Muscle layer of colon (tissue), 2 donors: ENCODE results near the gene FSTL4.
"Not testable (repeated sequence)": the region's sequence is repeated elsewhere in the genome, so short reads cannot be mapped to it uniquely, and the experiment has no call there.

Experiments used
- H3K27ac ChIP-seq: one replicate; pipeline ENCODE4 v1.7.0; 2013; ENCODE audit warnings: low read depth, mild to moderate bottlenecking, low read length, moderate library complexity
- H3K27me3 ChIP-seq, 2 donors: one replicate each; pipeline ENCODE4 v1.7.0; 2013; ENCODE audit warnings: low read length in 2 of 2, mild to moderate bottlenecking in 2 of 2; ENCODE audit not compliant: insufficient read depth in 2 of 2, control insufficient read depth in 1 of 2
- H3K36me3 ChIP-seq: one replicate; pipeline ENCODE4 v1.7.0; 2013; ENCODE audit warnings: mild to moderate bottlenecking, low read length; ENCODE audit not compliant: insufficient read depth
- H3K4me1 ChIP-seq: one replicate; pipeline ENCODE4 v1.7.0; 2013; ENCODE audit warnings: mild to moderate bottlenecking, low read length; ENCODE audit not compliant: insufficient read depth
- H3K4me3 ChIP-seq, 2 donors: one replicate each; pipeline ENCODE4 v1.7.0; 2013; ENCODE audit warnings: low read length in 2 of 2, low read depth in 1 of 2, mild to moderate bottlenecking in 1 of 2, moderate library complexity in 1 of 2
- H3K9ac ChIP-seq: one replicate; pipeline ENCODE4 v1.7.0; 2013; ENCODE audit warnings: low read length
- H3K9me3 ChIP-seq: one replicate; pipeline ENCODE4 v1.7.0; 2013; ENCODE audit warnings: mild to moderate bottlenecking, low read length
- donor health status: abdominal sarcoma.
- donor health status: Adenocarcinoma of cecum.

Gene FSTL4

GRCh38 chr5:133449181-133449580 is 163.2 kb downstream of the FSTL4 start:
- Histone ChIP-seq H3K27ac (no peak overlapping the region), H3K9me3 (no peaks in the 10 kb centered on the region), H3K27me3 (no peaks in the 10 kb centered on the region), H3K36me3 (no peaks in the 10 kb centered on the region), H3K4me1 (peaks cover 5% of the 10 kb centered on the region), H3K9ac (no peak overlapping the region), H3K4me3 (no peak overlapping the region)

DNA sequence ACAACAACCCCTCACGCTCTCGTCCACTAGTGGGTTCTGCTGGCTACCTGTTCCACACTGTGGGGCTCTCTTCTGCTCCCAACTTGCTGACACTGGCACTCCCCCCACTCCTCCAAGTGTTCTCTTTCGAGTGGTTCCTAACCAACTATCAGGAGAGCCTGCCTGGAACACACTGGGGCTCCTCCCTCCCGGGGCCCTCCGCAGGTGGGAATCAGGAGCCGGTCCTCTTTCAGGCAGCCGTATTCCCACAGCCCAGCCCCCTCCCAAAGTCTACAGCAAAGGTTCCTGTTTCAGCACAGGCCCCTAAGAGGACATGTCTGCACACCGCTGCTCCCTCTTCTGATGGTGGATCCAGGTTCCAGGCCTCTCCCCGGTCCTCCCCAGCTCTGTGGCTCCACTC is 165.9 kb downstream of the FSTL4 start:
- no peaks in the 10 kb centered on the region for H3K9me3 ChIP-seq
- no peak overlapping the region for H3K9ac ChIP-seq

GRCh38 chr5:133445744-133446143 is 166.6 kb downstream of the FSTL4 start:
- peaks cover 5% of the 10 kb centered on the region for H3K4me1 ChIP-seq
- no peaks in the 10 kb centered on the region for H3K9me3 ChIP-seq
- H3K27ac ChIP-seq, result no peak overlapping the region
- no peaks in the 10 kb centered on the region for H3K27me3 ChIP-seq
- H3K36me3 ChIP-seq, result no peaks in the 10 kb centered on the region
- no peak overlapping the region for H3K9ac ChIP-seq
- H3K4me3 ChIP-seq, result no peak overlapping the region

More for the DNA sequence above, 165.9 kb downstream of the FSTL4 start:
- H3K4me1 ChIP-seq, result peaks cover 5% of the 10 kb centered on the region
- H3K27me3 ChIP-seq, result no peaks in the 10 kb centered on the region
- no peak overlapping the region for H3K27ac ChIP-seq
- no peak overlapping the region for H3K4me3 ChIP-seq
- H3K36me3 ChIP-seq, result no peaks in the 10 kb centered on the region

- H3K9ac ChIP-seq, H3K36me3 ChIP-seq, H3K27me3 ChIP-seq, H3K27ac ChIP-seq, H3K4me1 ChIP-seq, H3K4me3 ChIP-seq, H3K9me3 ChIP-seq: not testable (repeated sequence)
Observed at GRCh38 chr5:133445204-133445603, 167.1 kb downstream of the FSTL4 start.

DNA sequence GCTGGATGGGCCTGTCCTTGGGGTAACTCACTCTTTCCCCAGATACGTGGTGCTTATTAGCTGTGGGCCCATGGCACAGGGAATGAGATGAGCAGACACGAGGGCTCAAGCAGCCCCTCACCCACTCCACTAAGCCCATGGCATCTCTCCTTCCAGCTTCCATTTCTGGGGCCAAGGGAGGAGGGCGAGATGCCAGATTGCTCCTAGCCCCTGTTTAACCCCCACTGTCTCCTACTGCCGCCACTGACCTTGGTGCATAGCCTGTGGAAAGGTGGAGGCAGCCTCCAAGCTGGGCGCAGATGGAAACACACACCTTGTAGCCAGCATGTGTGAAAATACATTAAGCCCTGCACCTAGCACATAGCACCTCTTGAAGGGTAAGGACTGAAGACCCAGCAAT is 167.6 kb downstream of the FSTL4 start:
- H3K9me3 ChIP-seq, result no peaks in the 10 kb centered on the region
- no peak overlapping the region for H3K4me3 ChIP-seq
- H3K4me1 ChIP-seq, result peaks cover 5% of the 10 kb centered on the region
- H3K27ac ChIP-seq, result no peak overlapping the region
- no peaks in the 10 kb centered on the region for H3K36me3 ChIP-seq
- no peaks in the 10 kb centered on the region for H3K27me3 ChIP-seq
- no peak overlapping the region for H3K9ac ChIP-seq

- H3K4me1 ChIP-seq, result peaks cover 5% of the 10 kb centered on the region
- no peaks in the 10 kb centered on the region for H3K27me3 ChIP-seq
- H3K4me3 ChIP-seq, result no peak overlapping the region
- H3K27ac ChIP-seq, result no peak overlapping the region
- no peaks in the 10 kb centered on the region for H3K9me3 ChIP-seq
- no peaks in the 10 kb centered on the region for H3K36me3 ChIP-seq
- no peak overlapping the region for H3K9ac ChIP-seq
Observed at GRCh38 chr5:133441166-133441815, 171.1 kb downstream of the FSTL4 start.

GRCh38 chr5:133440467-133441115 is 171.8 kb downstream of the FSTL4 start:
- no peak overlapping the region for H3K27ac ChIP-seq

DNA sequence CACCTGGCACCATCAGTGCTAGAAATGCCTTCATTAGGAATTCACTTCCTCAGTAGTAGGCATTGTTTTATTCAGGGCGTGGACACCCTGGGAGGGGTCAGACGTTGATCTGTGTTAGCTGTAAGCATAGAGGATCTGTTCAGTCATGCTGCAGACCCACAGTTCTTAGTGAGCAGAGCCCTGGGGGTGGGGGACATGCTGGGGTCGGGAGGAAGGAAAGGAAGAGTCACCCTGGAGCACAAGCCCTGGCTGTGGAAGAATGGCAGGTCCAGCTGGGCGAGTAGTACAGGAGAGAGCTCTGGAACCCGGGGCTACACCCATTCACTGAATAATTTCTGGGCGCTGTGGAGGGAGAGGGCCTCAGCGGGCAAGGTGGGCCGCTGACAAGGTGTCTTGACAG is 172.5 kb downstream of the FSTL4 start:
- H3K36me3 ChIP-seq, result no peaks in the 10 kb centered on the region
- no peak overlapping the region for H3K9ac ChIP-seq
- H3K27me3 ChIP-seq, result no peaks in the 10 kb centered on the region
- H3K4me1 ChIP-seq, result no peaks in the 10 kb centered on the region
- no peak overlapping the region for H3K27ac ChIP-seq
- no peaks in the 10 kb centered on the region for H3K9me3 ChIP-seq
- H3K4me3 ChIP-seq, result no peak overlapping the region

More at GRCh38 chr5:133440467-133441115, 171.8 kb downstream of the FSTL4 start:
- no peaks in the 10 kb centered on the region for H3K27me3 ChIP-seq
- no peaks in the 10 kb centered on the region for H3K36me3 ChIP-seq
- H3K4me3 ChIP-seq, result no peak overlapping the region
- H3K4me1 ChIP-seq, result peaks cover 2% of the 10 kb centered on the region
- H3K9me3 ChIP-seq, result no peaks in the 10 kb centered on the region
- no peak overlapping the region for H3K9ac ChIP-seq

DNA sequence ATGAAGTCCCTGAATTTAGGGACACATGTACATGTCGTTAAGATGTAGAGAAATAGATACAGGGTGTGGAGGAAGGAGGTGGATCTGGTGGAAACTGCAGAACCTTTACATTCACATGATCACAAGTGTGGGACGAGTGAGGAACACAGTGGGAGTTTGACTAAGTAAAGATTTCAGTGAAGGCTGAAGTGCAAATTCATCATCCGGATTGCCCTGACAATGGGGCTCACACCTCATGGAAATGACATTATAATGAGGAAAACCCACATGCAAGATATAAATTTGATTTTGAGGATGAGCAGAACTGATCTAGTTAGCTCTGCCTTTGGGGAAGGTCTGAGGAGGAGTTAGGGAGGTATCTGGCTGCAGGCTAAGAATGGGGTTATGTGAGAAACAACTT is 173.9 kb downstream of the FSTL4 start:
- Histone ChIP-seq H3K27ac (no peak overlapping the region), H3K27me3 (no peaks in the 10 kb centered on the region), H3K4me1 (no peaks in the 10 kb centered on the region), H3K4me3 (no peak overlapping the region), H3K9ac (no peak overlapping the region), H3K9me3 (no peaks in the 10 kb centered on the region), H3K36me3 (no peaks in the 10 kb centered on the region)

DNA sequence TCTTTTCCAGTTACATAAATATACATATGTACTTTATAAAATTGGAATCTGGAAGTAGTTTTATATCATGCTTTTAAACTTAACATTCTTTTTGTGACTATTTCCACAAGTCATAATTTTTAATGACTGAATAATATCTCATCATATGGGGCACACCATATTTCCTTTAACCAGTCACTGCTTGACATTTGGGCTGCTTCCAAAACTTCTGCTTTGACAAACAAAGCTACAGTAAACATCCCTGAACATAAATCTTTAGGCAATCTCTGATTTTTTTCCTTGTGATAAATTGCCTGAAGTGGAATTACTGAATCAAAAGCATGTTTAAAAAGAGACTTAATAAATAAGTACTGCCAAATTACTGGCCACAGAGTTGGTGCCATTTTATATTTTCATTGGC is 178.0 kb downstream of the FSTL4 start:
- no peaks in the 10 kb centered on the region for H3K4me1 ChIP-seq
- no peaks in the 10 kb centered on the region for H3K27me3 ChIP-seq
- H3K36me3 ChIP-seq, result no peaks in the 10 kb centered on the region
- no peak overlapping the region for H3K27ac ChIP-seq
- no peak overlapping the region for H3K4me3 ChIP-seq
- no peaks in the 10 kb centered on the region for H3K9me3 ChIP-seq
- H3K9ac ChIP-seq, result no peak overlapping the region

GRCh38 chr5:133433641-133434040 is 178.7 kb downstream of the FSTL4 start:
- Histone ChIP-seq H3K27ac (no peak overlapping the region), H3K9ac (no peak overlapping the region), H3K36me3 (no peaks in the 10 kb centered on the region), H3K4me3 (no peak overlapping the region), H3K27me3 (no peaks in the 10 kb centered on the region), H3K4me1 (no peaks in the 10 kb centered on the region), H3K9me3 (no peaks in the 10 kb centered on the region)

- no peaks in the 10 kb centered on the region for H3K9me3 ChIP-seq
- no peak overlapping the region for H3K9ac ChIP-seq
- no peaks in the 10 kb centered on the region for H3K4me1 ChIP-seq
- no peak overlapping the region for H3K4me3 ChIP-seq
- H3K27me3 ChIP-seq, result no peaks in the 10 kb centered on the region
- H3K36me3 ChIP-seq, result no peaks in the 10 kb centered on the region
- no peak overlapping the region for H3K27ac ChIP-seq
Observed at GRCh38 chr5:133432956-133433532, 179.3 kb downstream of the FSTL4 start.
